Germinal center (tissue), 1 donor: ENCODE data around the gene BPIFB2.

ENCODE experiments used
- DNase-seq: peaks from one replicate; pipeline ENCODE4 v3.0.0; 2012; ENCODE audit warnings: mixed read lengths, low spot score

Gene BPIFB2

DNA sequence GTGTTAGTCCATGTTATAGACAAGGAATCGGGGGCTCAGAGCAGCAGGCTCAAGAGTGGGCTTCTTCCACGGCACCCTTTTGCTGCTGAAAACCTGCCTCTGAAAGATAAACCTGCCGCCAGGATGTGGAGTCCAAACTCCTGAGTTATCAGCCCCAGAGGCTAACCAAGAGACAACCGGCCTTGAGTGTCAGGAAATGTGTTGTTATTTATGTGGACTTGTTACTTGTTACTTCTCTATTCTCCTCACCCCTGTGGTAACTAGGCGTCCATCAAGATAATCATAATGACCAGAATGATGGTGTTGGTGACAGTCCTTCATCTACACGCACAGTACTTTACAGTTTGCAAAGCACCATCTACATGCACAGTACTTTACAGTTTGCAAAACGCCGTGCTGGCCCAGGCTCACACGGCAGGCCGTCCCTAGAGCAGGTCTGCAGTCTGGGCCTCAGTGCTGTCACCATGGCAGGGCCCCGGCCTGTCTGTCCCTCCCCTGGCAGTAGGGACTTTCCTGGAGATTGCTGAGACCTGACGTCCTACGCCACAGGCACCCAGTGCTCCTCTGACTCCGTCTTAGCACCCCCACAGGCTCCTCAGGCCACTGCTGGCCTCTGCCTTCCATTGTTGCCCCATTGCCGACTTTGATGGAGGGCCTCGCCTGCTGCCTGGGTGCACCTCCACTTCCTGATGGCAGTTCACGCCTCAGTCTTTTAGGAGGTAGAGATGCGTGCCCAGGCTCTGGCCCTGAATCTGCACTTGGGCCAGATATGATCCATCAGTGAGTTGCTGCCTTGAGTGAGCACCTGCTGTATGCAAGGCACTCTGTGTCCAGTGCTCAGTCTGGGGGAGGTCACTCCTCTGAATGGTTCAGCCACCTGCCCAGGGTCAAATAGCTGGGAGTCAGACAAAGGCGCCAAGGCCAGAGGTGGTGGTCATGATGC is 62.9 kb downstream of the BPIFB2 start:
- no peak for DNase-seq

DNA sequence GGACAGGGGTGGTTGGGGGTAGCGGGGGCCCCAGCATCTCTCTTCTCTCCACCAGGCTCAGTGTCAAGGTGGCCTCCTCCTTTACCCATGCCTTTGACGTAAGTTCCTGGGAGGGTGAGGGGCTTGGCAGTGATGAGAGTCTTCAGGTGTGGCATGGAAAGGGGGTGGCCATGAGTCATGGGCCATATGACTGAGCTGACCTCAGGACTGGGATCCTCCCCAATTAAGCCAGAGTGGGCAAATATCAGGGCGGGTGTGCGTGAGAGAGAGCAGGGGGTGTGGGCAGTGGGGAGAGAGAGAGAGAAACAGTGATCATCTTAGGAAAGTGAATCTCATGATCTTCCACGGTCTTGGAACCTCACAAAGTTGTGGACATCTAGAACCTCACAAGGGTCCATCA is 63.7 kb downstream of the BPIFB2 start:
- DNase-seq: no peak

DNA sequence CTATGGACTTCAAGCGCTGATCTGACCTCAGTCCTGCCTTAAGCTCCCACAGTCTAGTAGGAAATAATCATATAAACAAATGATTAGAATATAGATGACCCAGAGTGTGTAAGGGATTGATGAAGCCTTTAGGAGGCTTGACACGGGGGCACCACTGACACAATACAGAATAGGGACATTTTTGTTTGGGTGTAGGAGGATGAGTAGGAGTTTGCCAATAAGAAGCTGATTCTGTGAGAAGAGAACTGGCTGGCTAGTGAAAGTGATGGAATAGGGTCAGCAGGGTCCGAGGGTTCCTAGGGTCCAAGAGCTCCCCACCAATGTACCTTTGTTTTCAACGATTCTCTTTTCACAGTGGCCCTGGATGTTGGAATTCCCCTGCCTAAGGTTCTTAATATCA is 64.9 kb downstream of the BPIFB2 start:
- no peak for DNase-seq

DNA sequence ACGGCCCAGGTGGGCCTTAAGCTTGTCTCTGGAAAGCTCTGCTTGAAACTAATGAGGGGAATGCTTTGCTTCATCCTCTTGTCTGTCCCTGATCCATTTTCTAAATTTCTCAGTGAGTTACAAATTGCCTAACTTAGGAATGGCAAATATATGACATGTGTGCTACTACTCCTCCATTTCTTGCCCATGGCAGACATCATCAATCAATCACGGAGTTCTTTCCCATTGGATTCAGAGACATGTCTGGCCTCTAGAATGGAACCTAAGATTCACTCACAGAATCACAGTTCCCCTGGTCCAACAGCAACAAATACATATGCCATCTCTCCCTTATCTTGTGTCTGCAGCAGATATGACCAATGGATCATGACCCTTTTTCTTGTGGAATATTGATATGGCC is 65.3 kb downstream of the BPIFB2 start:
- no peak for DNase-seq
